ENCODE results near the gene SRPK3.

The SRPK3 gene

DNA sequence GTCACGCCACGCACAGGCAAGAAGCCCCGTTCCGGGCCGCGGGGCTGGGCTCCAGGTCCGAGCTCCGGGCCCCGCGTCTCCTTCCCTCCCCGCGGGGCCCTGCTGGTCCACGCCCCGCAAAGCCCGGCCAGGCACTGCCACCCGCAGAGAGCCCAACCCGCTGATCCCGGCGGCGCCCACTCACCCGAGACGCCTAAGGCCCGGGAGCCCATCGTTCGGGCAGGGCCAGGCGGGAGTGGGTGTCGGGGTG lies 48.6 kb downstream of the SRPK3 start:
- Histone ChIP-seq H3K4me3 (replicated peaks; ENCODE audit: insufficient read depth, low read length) (no peak overlapping the region), H3K27me3 (ENCODE audit: insufficient read depth, poor library complexity, severe bottlenecking) (peaks cover 23% of the 10 kb centered on the region), H3K27ac (replicated peaks) (no peak overlapping the region)
- TF ChIP-seq GABPA (IDR thresholded peaks at IDR 0.05; ENCODE audit: low read depth) (no peak), CTCF (IDR thresholded peaks at IDR 0.05; ENCODE audit: insufficient read depth, low read length) (no peak), POLR2AphosphoS5 (IDR thresholded peaks at IDR 0.05; ENCODE audit: low read depth) (no peak), SPI1 (IDR thresholded peaks at IDR 0.05; ENCODE audit: borderline replicate concordance, low read depth) (no peak), REST (IDR thresholded peaks at IDR 0.05; ENCODE audit: insufficient replicate concordance, low read depth) (no peak)
- DNase-seq (ENCODE audit: low read depth in 1 of 2, low spot score in 1 of 2) = no peak

DNA sequence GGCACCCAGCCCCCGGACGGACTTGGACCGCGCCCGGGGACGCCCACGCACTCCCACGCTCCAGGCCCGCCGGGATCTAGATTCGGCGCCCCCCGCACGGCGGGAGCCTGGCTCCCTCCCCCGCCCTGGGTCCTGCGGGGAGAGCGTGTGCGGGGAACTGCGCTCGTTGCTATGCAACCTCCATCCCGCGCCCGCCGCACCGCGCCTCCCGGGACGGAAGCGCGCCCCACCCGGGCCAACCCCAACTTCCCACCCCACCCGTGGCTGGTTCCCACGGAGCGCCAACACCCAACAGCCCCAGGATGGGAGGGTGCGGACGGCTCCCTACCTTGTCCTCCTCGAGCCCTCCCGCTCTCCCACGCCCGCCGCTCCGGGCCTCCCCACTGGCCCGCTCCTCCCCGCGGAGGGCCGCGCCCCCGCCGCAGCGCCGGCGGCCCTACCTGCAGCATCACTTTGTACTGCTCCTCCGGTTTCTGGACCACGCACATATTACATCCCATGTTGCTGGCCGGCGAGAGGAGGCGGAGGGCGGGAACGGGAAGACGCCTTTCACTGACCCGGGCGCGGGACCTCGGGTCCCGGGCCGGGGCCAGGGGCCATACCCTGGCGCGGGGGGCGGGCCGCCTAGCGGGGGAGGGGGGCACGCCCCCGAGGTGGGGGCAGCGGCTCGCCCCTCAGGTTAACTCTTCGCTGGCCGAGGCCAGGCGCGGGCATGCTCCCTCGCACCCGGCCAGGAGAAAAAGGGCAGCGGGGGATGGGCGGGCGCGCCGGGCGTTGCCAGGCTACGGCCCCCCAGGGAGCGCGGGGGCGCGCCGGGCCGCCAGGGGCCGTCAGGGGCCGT lies 49.2 kb downstream of the SRPK3 start, which contains the start of gene PDZD4:
Gene PDZD4 (minus strand): TSS at position 746 of the 841 bp plus-strand sequence. CDS start 246 bp downstream, at position 500.
- H3K4me3 ChIP-seq (replicated peaks; ENCODE audit: insufficient read depth, low read length) = peak within 1 kb of the TSS; percentile 6; the same call in 1 of the 2 replicates
- no peak within 1 kb of the TSS for H3K27ac ChIP-seq (replicated peaks)
- TF ChIP-seq SPI1 (IDR thresholded peaks at IDR 0.05; ENCODE audit: borderline replicate concordance, low read depth) (no peak), CTCF (IDR thresholded peaks at IDR 0.05; ENCODE audit: insufficient read depth, low read length) (no peak), POLR2AphosphoS5 (IDR thresholded peaks at IDR 0.05; ENCODE audit: low read depth) (no peak), REST (IDR thresholded peaks at IDR 0.05; ENCODE audit: insufficient replicate concordance, low read depth) (no peak), GABPA (IDR thresholded peaks at IDR 0.05; ENCODE audit: low read depth) (no peak)
- peaks cover 22% of the 10 kb centered on the region for H3K27me3 ChIP-seq (ENCODE audit: insufficient read depth, poor library complexity, severe bottlenecking)
- no peak for DNase-seq (ENCODE audit: low read depth in 1 of 2, low spot score in 1 of 2)

- no peak for TF ChIP-seq CTCF (IDR thresholded peaks at IDR 0.05; ENCODE audit: insufficient read depth, low read length)
- no peak for TF ChIP-seq GABPA (IDR thresholded peaks at IDR 0.05; ENCODE audit: low read depth)
- TF ChIP-seq SPI1 (IDR thresholded peaks at IDR 0.05; ENCODE audit: borderline replicate concordance, low read depth) = no peak
- TF ChIP-seq REST (IDR thresholded peaks at IDR 0.05; ENCODE audit: insufficient replicate concordance, low read depth) = no peak
- TF ChIP-seq POLR2AphosphoS5 (IDR thresholded peaks at IDR 0.05; ENCODE audit: low read depth) = no peak
- no peak overlapping the region for H3K4me3 ChIP-seq (replicated peaks; ENCODE audit: insufficient read depth, low read length)
- H3K27me3 ChIP-seq (ENCODE audit: insufficient read depth, poor library complexity, severe bottlenecking) = peaks cover 18% of the 10 kb centered on the region
- no peak overlapping the region for H3K27ac ChIP-seq (replicated peaks)
- DNase-seq (ENCODE audit: low read depth in 1 of 2, low spot score in 1 of 2) = no peak
These were observed 50.0 kb downstream of the SRPK3 start for GRCh38 chrX:153830640-153831428.
